Ectodermal cell (in vitro differentiated cells): ENCODE data around the gene NEMP1.
"Not testable (repeated sequence)": the region's sequence is repeated elsewhere in the genome, so short reads cannot be mapped to it uniquely, and the experiment has no call there.

Experiments
- H3K27ac ChIP-seq: 2 replicates; pipeline ENCODE4 v1.7.0; 2013; ENCODE audit warnings: mild to moderate bottlenecking, low read depth, low read length; ENCODE audit not compliant: insufficient read depth, poor library complexity, severe bottlenecking
- H3K27me3 ChIP-seq: 2 replicates; pipeline ENCODE4 v1.7.0; 2013; ENCODE audit warnings: mild to moderate bottlenecking, low read length; ENCODE audit not compliant: insufficient read depth, control insufficient read depth, poor library complexity, severe bottlenecking
- H3K36me3 ChIP-seq: one replicate; pipeline ENCODE4 v1.7.0; 2013; ENCODE audit warnings: low read length; ENCODE audit not compliant: control insufficient read depth, insufficient read depth
- H3K4me1 ChIP-seq: one replicate; pipeline ENCODE4 v1.7.0; 2013; ENCODE audit warnings: low read length; ENCODE audit not compliant: control insufficient read depth, insufficient read depth
- H3K4me3 ChIP-seq: 2 replicates; pipeline ENCODE4 v1.7.0; 2013; ENCODE audit warnings: low read depth, low read length, control low read depth; ENCODE audit not compliant: insufficient read depth
- H3K9me3 ChIP-seq: 2 replicates; pipeline ENCODE4 v1.7.0; 2013; ENCODE audit warnings: mild to moderate bottlenecking, low read length, moderate library complexity; ENCODE audit not compliant: control insufficient read depth
- WGBS, 2 experiments: methylation state at CpG; one replicate each; pipeline ENCODE4 v1.1.7; 2013; ENCODE audit warnings: missing lambda C conversion rate in 2 of 2; 5-methylcytosine and 5-hydroxymethylcytosine counted together

The NEMP1 gene

DNA sequence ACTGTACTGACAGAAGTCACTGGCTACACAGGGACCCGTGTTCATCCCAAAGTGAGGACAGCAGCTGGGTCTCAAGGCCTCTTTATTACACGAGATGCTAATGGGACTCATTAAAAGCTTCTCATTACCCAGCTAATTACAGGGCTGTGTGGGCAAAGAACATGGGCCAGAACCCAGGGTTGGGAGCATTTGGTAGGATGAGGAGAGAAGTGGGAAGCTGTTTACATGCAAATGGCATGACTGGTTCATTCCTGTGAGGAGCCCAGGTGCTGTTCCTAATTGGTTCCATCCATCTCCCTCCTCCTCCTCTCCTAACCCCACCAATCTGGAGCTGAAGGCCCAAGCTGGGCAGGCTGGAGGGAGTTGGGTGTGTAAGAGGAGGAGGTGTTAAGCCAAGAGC is 53.4 kb downstream of the NEMP1 start:
- no peak overlapping the region for H3K4me3 ChIP-seq
- no peaks in the 10 kb centered on the region for H3K9me3 ChIP-seq
- H3K36me3 ChIP-seq: no peaks in the 10 kb centered on the region
- 91 to 92% methylated on average over 2 of the region's 2 CpGs for WGBS, 2 experiments
- no peaks in the 10 kb centered on the region for H3K4me1 ChIP-seq
- H3K27me3 ChIP-seq: no peaks in the 10 kb centered on the region
- no peak overlapping the region for H3K27ac ChIP-seq

DNA sequence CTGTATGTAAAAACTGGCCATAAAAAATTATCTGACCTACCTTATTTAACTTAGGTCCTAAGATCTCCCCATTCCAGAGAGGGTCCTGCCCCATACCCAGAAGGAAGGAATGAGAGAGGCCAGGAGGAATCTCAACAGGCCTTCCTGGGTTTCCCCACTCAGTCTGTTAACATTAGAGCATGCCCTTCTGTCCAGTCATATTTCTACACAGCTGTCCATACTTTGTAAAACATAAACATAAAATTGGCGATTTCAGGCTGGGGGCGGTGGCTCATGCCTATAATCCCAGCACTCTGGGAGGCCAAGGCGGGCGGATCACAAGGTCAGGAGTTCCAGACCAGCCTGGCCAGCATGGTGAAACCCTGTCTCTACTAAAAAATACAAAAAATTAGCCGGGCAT is 56.3 kb downstream of the NEMP1 start:
- H3K27ac ChIP-seq, H3K36me3 ChIP-seq, H3K9me3 ChIP-seq, H3K4me3 ChIP-seq, H3K4me1 ChIP-seq, H3K27me3 ChIP-seq: not testable (repeated sequence)
- 89 to 95% methylated on average over 5 of the region's 5 CpGs for WGBS, 2 experiments

DNA sequence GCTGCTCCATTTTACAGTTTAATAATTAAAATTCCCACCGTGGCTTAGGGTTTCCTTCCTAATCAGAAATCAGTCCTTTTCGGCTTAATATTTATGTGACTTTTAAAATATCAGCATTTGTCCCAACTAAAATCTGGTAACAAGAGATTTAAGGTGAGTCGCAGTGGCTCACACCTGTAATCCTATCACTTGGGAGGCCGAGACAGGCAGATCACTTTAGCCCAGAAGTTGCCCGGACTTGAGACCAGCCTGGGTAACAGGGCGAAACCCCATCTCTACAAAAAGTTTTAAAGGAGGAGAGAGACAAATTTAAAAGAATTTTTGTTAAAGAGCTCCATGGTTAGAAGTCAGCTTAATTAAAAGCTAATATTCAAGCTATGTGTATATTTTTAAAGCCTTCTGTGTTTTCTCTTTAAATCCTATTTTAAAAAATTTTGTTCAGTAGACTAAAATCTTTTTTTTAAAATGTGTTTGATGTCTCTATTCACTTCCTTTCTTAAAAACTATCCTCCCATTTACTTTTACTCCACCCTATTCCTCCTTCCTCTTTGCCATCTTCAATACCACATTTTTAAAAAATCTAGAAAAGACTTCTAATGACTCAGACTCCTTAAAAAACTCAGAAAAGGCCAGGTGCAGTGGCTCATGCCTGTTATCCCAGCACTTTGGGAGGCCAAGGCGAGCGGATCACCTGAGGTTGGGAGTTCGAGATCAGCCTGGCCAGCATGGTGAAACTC is 58.4 kb downstream of the NEMP1 start:
- Histone ChIP-seq H3K27me3 (no peaks in the 10 kb centered on the region), H3K4me3 (no peak overlapping the region), H3K4me1 (no peaks in the 10 kb centered on the region), H3K27ac (no peak overlapping the region), H3K9me3 (no peaks in the 10 kb centered on the region), H3K36me3 (no peaks in the 10 kb centered on the region)
- WGBS, 2 experiments: 87 to 92% methylated on average over 9 of the region's 9 CpGs

DNA sequence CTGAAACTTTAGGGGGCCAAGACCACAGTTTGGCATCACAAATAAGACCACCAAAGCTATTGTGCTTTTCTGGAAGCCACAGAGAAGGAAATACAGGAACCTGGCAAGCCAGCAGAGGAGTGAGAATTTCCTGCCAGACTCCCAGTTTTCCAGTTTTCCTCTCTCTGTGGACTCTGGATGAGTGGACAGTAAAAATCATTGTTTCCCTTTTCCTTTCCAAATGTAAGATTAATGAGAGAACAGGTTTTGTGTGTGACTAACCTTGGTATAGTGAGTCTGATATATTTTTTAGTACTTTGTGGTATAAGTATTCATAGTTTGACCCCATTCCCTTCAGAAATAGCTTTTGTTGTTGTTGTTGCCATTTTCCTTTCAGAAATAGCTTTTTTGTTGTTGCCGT is 59.7 kb downstream of the NEMP1 start:
- Histone ChIP-seq H3K9me3 (no peaks in the 10 kb centered on the region), H3K27me3 (no peaks in the 10 kb centered on the region), H3K36me3 (no peaks in the 10 kb centered on the region), H3K27ac (no peak overlapping the region), H3K4me3 (no peak overlapping the region), H3K4me1 (no peaks in the 10 kb centered on the region)
- WGBS, 2 experiments: 94 to 100% methylated on average over 1 of the region's 1 CpG

DNA sequence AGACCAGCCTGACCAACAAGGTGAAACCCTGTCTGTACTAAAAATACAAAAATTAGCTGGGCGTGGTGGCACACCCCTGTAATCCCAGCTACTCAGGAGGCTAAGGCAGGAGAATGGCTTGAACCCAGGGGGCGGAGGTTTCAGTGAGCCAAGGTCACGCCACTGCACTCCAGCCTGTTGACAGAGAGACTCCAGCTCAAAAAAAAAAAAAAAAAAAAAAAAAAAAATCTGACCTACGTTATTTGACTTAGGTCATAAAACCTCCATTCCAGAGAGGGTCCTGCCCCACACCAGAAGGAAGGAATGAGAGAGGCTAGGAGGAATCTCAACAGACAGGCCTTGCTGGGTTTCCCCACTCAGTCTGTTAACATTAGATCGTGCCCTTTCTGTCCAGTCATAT is 60.2 kb downstream of the NEMP1 start:
- not testable (repeated sequence) for H3K4me1 ChIP-seq, H3K27me3 ChIP-seq, H3K36me3 ChIP-seq, H3K27ac ChIP-seq, H3K9me3 ChIP-seq, H3K4me3 ChIP-seq
- WGBS, 2 experiments: 87 to 94% methylated on average over 4 to 5 of the region's 5 CpGs

DNA sequence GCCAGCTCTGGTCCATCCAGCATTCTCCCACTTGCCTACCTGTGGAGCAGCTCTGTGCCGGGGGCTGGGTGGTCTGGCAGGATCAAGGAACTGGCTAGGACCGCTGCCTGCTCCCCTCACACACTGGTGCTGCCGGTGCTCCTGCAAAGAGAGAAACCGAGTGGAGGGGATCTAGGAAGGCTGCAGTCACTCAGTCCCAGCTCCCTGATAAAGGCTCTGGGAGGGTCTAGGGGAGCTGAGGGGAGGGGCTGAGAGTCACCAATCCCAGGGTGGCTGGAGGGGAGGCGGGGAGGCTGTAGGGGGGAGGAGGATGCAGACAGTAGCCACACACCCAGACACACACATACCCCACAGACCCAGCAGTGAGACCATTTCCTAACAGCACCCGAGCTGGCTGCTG is 62.2 kb downstream of the NEMP1 start, which contains the start of gene TAC3:
Gene TAC3, minus strand, starts transcription at position 182 of the 400 bp plus-strand sequence. CDS start 732 bp downstream, outside the sequence.
- 59 to 60% methylated on average over 5 of the region's 6 CpGs for WGBS, 2 experiments
- H3K27me3 ChIP-seq: no peaks in the 10 kb centered on the region
- no peaks in the 10 kb centered on the region for H3K9me3 ChIP-seq
- H3K4me1 ChIP-seq: no peaks in the 10 kb centered on the region
- H3K4me3 ChIP-seq: no peak within 1 kb of the TSS
- H3K27ac ChIP-seq: no peak within 1 kb of the TSS
- H3K36me3 ChIP-seq: no peaks in the 10 kb centered on the region

DNA sequence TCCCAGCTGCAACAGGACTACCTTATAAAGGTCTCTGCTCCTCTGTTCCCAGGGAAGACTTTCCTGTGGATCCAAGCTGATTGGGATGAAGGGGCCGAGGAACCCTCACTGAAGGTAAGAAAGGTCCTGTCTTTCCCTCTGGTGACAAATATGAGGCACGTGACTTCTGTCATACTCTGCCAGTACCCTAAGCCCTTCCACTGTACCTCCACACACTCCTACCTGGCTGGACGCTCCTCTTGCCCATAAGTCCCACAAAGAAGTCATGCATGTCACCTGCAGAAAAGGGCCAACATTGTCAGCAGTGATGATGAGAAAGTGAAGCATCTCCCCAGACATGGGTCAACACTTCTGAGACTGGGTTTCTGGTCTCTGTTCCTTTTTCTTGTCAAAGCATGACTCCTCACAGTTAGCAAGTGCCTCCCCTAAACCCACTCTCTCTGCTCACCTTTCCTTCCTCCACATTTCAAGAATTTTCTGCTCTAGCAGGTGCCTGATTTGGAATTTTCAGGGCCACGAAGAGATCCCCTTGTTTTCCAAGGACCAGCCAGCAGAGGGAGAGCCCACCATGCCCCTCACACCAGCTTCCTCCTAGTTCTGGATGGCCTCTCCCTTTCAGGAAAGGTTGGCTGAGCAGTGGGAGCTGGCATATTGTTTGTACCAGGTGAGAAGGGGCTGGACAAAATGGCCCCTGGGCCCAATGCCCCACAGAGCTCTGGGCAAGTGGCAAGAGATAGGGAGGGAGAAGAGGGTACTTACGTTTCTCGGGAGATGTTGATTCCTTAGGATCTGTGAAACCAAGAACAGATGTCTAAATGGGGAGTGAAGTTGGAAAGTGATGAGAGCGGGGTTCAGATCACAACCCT is 65.8 kb downstream of the NEMP1 start:
- Histone ChIP-seq H3K4me3 (no peak overlapping the region), H3K4me1 (no peaks in the 10 kb centered on the region), H3K27me3 (no peaks in the 10 kb centered on the region), H3K27ac (no peak overlapping the region), H3K36me3 (no peaks in the 10 kb centered on the region), H3K9me3 (no peaks in the 10 kb centered on the region)
- 83 to 87% methylated on average over 7 of the region's 7 CpGs for WGBS, 2 experiments

DNA sequence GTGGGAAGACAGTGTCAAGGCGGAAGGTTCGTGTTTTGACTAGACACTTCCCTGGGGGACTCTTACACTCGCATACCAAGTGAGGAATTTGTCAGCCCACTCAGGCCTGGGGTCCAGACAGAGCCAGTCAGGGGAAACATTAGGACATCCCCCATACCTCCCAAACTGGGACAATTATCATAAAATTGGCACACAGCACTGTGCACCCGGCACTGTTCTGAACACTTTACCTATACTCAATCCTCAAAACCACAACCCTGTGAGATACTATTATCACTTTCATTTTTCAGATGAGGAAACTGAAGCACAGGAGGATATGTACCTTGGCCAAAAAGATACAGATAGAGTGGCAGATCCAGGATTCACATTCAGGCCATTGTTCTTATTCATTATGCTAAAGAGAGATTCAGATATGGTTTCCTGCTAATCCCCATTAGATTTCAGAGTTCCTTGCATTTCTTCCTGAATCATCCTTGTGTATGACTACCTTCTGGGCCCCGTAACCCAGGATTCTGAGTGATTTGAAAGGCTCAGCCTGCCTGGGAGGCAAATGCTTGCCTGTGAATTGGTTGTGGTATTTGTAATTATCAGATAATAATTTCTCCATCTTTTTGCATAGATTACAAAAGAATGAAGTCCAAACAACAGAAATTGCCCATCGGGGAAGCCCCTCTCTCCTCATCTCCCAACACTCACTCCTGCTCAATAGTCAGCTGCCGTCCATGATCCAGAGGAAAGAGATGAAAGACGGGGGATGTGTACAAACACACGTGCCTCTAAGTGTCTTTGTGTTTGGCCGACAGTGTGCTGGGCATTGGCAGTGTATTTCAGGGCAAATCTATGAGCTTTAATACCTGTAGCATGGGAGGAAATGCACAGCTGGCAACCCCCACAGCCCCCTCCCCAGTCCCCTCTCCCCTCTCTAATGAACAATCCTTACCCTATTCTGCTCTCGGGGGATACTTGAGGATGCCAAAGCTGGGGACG is 66.9 kb downstream of the NEMP1 start:
- no peak overlapping the region for H3K4me3 ChIP-seq
- H3K27me3 ChIP-seq: no peaks in the 10 kb centered on the region
- no peaks in the 10 kb centered on the region for H3K9me3 ChIP-seq
- no peaks in the 10 kb centered on the region for H3K36me3 ChIP-seq
- no peak overlapping the region for H3K27ac ChIP-seq
- no peaks in the 10 kb centered on the region for H3K4me1 ChIP-seq
- 84 to 86% methylated on average over 12 of the region's 12 CpGs for WGBS, 2 experiments

DNA sequence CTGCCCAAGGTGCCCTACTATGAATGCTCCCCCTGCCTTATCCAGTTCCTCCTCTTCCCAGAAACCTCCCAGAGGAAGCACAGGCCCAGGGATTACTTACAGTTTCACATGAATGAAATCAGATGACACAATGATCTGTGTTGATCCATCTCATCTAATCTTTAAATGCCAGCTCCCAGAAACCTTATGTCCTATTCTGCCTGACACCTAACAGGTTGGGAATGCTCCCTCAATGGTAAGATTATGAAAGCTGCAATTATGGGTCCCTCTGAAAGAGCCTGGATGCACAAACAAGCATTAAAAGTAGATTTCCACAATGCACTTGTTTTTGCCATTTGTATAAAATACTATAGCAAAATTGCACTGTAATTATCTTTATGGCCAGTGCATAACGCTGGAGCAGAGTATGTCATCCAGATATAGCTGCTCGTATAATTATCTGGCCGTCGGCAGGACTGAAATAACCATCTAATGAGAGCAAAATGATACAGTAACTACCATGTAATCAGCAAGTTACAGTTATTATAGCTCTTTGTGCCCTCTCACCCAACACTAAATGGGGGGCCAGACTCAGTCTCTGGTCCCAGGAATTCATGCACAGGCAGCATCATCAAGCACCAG is 67.9 kb downstream of the NEMP1 start:
- Histone ChIP-seq H3K27me3 (no peaks in the 10 kb centered on the region), H3K4me3 (no peak overlapping the region), H3K9me3 (no peaks in the 10 kb centered on the region), H3K4me1 (no peaks in the 10 kb centered on the region), H3K36me3 (no peaks in the 10 kb centered on the region), H3K27ac (no peak overlapping the region)
- 84 to 88% methylated on average over 4 of the region's 4 CpGs for WGBS, 2 experiments
